Liver (tissue), 9 donors: ENCODE measurements around the gene TCHHL1. TPM values are rescaled to one million over a fixed set of nuclear protein-coding genes. Genes with fewer than 3 reads are reported as not detected.

Experiments used
- DNase-seq: peaks from one replicate; pipeline ENCODE4 v3.0.0-alpha.2; 2017; ENCODE audit warnings: low spot score
- H3K27ac ChIP-seq, 2 donors: one replicate each; pipeline ENCODE4 v1.7.0; 2013; ENCODE audit warnings: inconsistent platforms in 2 of 2, low read length in 2 of 2, control low read depth in 1 of 2, low read depth in 1 of 2, mild to moderate bottlenecking in 1 of 2
- H3K27me3 ChIP-seq, 4 donors: one replicate each; pipeline versions ENCODE4 v1.6.1 to v1.7.0; 2013; ENCODE audit warnings: low read length in 3 of 4, inconsistent platforms in 1 of 4, mild to moderate bottlenecking in 1 of 4, moderate library complexity in 1 of 4; ENCODE audit not compliant: control insufficient read depth in 4 of 4, insufficient read depth in 4 of 4
- H3K36me3 ChIP-seq, 4 donors: one replicate each; pipeline versions ENCODE4 v1.6.1 to v1.7.0; 2013; ENCODE audit warnings: low read length in 3 of 4, mild to moderate bottlenecking in 3 of 4, low read depth in 1 of 4, moderate library complexity in 1 of 4; ENCODE audit not compliant: control insufficient read depth in 4 of 4, insufficient read depth in 3 of 4
- H3K4me1 ChIP-seq, 4 donors: one replicate each; pipeline versions ENCODE4 v1.6.1 to v1.7.0; 2013; ENCODE audit warnings: low read length in 3 of 4, mild to moderate bottlenecking in 3 of 4, moderate library complexity in 1 of 4; ENCODE audit not compliant: control insufficient read depth in 4 of 4, insufficient read depth in 4 of 4
- H3K4me3 ChIP-seq, 3 donors: one replicate each; pipeline versions ENCODE4 v1.6.1 to v1.7.0; 2013; ENCODE audit warnings: low read length in 3 of 3, control low read depth in 1 of 3, low read depth in 1 of 3, mild to moderate bottlenecking in 1 of 3
- H3K9ac ChIP-seq, 2 donors: one replicate each; pipeline ENCODE4 v1.7.0; 2013; ENCODE audit warnings: low read length in 2 of 2, mild to moderate bottlenecking in 2 of 2, moderate library complexity in 2 of 2, control low read depth in 1 of 2, low read depth in 1 of 2
- H3K9me3 ChIP-seq, 4 donors: one replicate each; pipeline versions ENCODE4 v1.6.1 to v1.7.0; 2013; ENCODE audit warnings: low read length in 3 of 4; ENCODE audit not compliant: control insufficient read depth in 4 of 4
- EGR1 ChIP-seq, 2 donors: IDR thresholded peaks; 2 replicates each; pipeline ENCODE4 v1.6.1; 2016 to 2018; ENCODE audit warnings: antibody characterized with exemption in 2 of 2, low read depth in 2 of 2
- FOXA1 ChIP-seq: IDR thresholded peaks from 2 replicates; pipeline ENCODE4 v1.6.1; 2016; ENCODE audit warnings: antibody characterized with exemption
- FOXA2 ChIP-seq: IDR thresholded peaks from 2 replicates; pipeline ENCODE4 v1.6.1; 2016; ENCODE audit warnings: antibody characterized with exemption
- GABPA ChIP-seq, 2 donors: IDR thresholded peaks in 1 of 2; conservative IDR thresholded peaks in 1 of 2; 2 replicates each; pipeline ENCODE4 v1.6.1; 2016; ENCODE audit warnings: antibody characterized with exemption in 2 of 2, mild to moderate bottlenecking in 1 of 2, moderate library complexity in 1 of 2
- HNF4A ChIP-seq, 2 donors: conservative IDR thresholded peaks; 2 replicates each; pipeline ENCODE4 v1.6.1; 2016; ENCODE audit warnings: antibody characterized with exemption in 2 of 2, mild to moderate bottlenecking in 2 of 2
- HNF4G ChIP-seq: IDR thresholded peaks from 2 replicates; pipeline ENCODE4 v1.6.1; 2016; ENCODE audit warnings: antibody characterized with exemption
- JUND ChIP-seq, 2 donors: IDR thresholded peaks; 2 replicates each; pipeline ENCODE4 v1.6.1; 2016; ENCODE audit warnings: antibody characterized with exemption in 2 of 2
- NR2F2 ChIP-seq: IDR thresholded peaks from 2 replicates; pipeline ENCODE4 v1.6.1; 2016; ENCODE audit warnings: antibody characterized with exemption
- RAD21 ChIP-seq, 2 donors: IDR thresholded peaks; 2 replicates each; pipeline ENCODE4 v1.6.1; 2016; ENCODE audit warnings: antibody characterized with exemption in 2 of 2, mild to moderate bottlenecking in 2 of 2
- RXRA ChIP-seq, 2 donors: IDR thresholded peaks; 2 replicates each; pipeline ENCODE4 v1.6.1; 2017 to 2018; ENCODE audit warnings: antibody characterized with exemption in 2 of 2, mild to moderate bottlenecking in 1 of 2
- SP1 ChIP-seq: IDR thresholded peaks from 2 replicates; pipeline ENCODE4 v1.6.1; 2018; ENCODE audit warnings: antibody characterized with exemption, mild to moderate bottlenecking
- TAF1 ChIP-seq: conservative IDR thresholded peaks from 2 replicates; pipeline ENCODE4 v1.6.1; 2016; ENCODE audit warnings: antibody characterized with exemption, mild to moderate bottlenecking
- YY1 ChIP-seq: IDR thresholded peaks from 2 replicates; pipeline ENCODE4 v1.6.1; 2016; ENCODE audit warnings: antibody characterized with exemption, mild to moderate bottlenecking
- WGBS: extraction: QIAGEN DNeasy Blood & Tissue Kit; methylation state at CpG from one replicate; pipeline ENCODE4 v1.1.7; 2013; 5-methylcytosine and 5-hydroxymethylcytosine counted together
- polyA plus RNA-seq, 2 donors: library from polyadenylated mRNA; stranded (reverse) in 1 of 2; unstranded in 1 of 2; fragments of 200-250 nt in 1 of 2; fragments of >200 nt in 1 of 2; fragmentation: Nextera tagmentation in 1 of 2; extraction: Ambion mirVana in 1 of 2; gene quantifications; one replicate each; pipeline versions ENCODE4 v1.2.1 to v1.2.3, GENCODE V29; 2013 to 2015
- total RNA-seq, 2 donors: library from RNA; depleted of rRNA; stranded (reverse); fragments of >200 nt; gene quantifications; one replicate each; pipeline ENCODE4 v1.2.3, GENCODE V29; 2014
- TF ChIP-seq, protein P1 (sequence below): IDR thresholded peaks from 2 replicates; pipeline ENCODE4 v1.6.1; 2016; ENCODE audit warnings: antibody characterized with exemption
- TF ChIP-seq, protein P2 (sequence below): IDR thresholded peaks from 2 replicates; pipeline ENCODE4 v1.6.1; 2016; ENCODE audit warnings: antibody characterized with exemption
- TF ChIP-seq, protein P3 (sequence below): fragments of 150-350 bp; IDR thresholded peaks from 2 replicates; pipeline ENCODE4 v1.5.1; 2017; ENCODE audit warnings: improper control_type of control experiment, low read depth, low read length; ENCODE audit not compliant: missing input control
- TF ChIP-seq, protein P4 (sequence below): IDR thresholded peaks from 2 replicates; pipeline ENCODE4 v1.6.1; 2016; ENCODE audit warnings: antibody characterized with exemption, mild to moderate bottlenecking
- TF ChIP-seq, protein P5 (sequence below): IDR thresholded peaks from 2 replicates; pipeline ENCODE4 v1.6.1; 2016; ENCODE audit warnings: antibody characterized with exemption
- donor health status: healthy.
- donor health status: healthy.
- donor health status: healthy.
- donor health status: healthy.
- donor health status: healthy.

The TCHHL1 gene
- total and polyA plus RNA-seq, 4 donors = not detected

DNA sequence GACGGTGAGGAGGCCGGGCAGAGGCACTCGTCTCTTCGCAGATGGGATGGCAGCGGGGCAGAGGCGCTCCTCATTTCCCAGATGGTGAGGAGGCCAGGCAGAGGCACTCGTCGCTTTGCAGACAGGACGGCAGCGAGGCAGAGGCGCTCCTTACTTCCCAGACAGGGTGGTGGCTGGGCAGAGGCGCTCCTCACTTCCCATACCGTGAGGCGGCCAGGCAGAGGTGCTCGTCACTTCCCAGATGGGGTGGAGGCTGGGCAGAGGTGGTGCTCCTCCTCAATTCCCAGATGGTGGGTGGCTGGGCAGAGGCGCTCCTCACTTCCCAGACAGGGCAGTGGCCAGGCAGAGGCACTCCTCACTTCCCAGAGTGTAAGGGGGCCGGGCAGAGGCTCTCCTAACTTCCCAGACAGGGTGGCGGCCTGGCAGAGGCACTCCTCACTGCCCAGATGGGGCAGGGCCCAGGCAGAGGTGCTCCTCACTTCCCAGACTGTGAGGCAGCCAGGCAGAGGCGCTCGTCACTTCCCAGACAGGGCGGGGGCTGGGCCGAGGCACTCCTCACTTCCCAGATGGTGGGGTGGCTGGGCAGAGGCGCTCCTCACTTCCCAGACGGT lies 9.9 kb downstream of the TCHHL1 start:
- Histone ChIP-seq H3K4me3 (no peak overlapping the region), H3K9me3 (no peaks in the 10 kb centered on the region), H3K4me1 (no peaks in the 10 kb centered on the region), H3K36me3 (no peaks in the 10 kb centered on the region), H3K9ac (no peak overlapping the region), H3K27ac (no peak overlapping the region), H3K27me3 (no peaks in the 10 kb centered on the region)
- 83% methylated on average over 24 of the region's 24 CpGs for WGBS
- TF ChIP-seq EGR1 (IDR thresholded peaks at IDR 0.05; ENCODE audit: low read depth in 2 of 2) (no peak), YY1 (no peak), NR2F2 (no peak), RAD21 (IDR thresholded peaks at IDR 0.05) (no peak), GABPA (IDR thresholded peaks at IDR 0.05 in 1 of 2, conservative IDR thresholded peaks at IDR 0.05 in 1 of 2) (no peak), SP1 (no peak), FOXA1 (no peak), RXRA (IDR thresholded peaks at IDR 0.05) (no peak), HNF4A (conservative IDR thresholded peaks at IDR 0.05) (no peak), TAF1 (no peak), JUND (IDR thresholded peaks at IDR 0.05) (no peak), FOXA2 (no peak), HNF4G (no peak)
- TF ChIP-seq, protein P1, sequence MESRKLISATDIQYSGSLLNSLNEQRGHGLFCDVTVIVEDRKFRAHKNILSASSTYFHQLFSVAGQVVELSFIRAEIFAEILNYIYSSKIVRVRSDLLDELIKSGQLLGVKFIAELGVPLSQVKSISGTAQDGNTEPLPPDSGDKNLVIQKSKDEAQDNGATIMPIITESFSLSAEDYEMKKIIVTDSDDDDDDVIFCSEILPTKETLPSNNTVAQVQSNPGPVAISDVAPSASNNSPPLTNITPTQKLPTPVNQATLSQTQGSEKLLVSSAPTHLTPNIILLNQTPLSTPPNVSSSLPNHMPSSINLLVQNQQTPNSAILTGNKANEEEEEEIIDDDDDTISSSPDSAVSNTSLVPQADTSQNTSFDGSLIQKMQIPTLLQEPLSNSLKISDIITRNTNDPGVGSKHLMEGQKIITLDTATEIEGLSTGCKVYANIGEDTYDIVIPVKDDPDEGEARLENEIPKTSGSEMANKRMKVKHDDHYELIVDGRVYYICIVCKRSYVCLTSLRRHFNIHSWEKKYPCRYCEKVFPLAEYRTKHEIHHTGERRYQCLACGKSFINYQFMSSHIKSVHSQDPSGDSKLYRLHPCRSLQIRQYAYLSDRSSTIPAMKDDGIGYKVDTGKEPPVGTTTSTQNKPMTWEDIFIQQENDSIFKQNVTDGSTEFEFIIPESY = no peak
- TF ChIP-seq, protein P2, sequence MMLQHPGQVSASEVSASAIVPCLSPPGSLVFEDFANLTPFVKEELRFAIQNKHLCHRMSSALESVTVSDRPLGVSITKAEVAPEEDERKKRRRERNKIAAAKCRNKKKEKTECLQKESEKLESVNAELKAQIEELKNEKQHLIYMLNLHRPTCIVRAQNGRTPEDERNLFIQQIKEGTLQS = no peak
- TF ChIP-seq, protein P3, sequence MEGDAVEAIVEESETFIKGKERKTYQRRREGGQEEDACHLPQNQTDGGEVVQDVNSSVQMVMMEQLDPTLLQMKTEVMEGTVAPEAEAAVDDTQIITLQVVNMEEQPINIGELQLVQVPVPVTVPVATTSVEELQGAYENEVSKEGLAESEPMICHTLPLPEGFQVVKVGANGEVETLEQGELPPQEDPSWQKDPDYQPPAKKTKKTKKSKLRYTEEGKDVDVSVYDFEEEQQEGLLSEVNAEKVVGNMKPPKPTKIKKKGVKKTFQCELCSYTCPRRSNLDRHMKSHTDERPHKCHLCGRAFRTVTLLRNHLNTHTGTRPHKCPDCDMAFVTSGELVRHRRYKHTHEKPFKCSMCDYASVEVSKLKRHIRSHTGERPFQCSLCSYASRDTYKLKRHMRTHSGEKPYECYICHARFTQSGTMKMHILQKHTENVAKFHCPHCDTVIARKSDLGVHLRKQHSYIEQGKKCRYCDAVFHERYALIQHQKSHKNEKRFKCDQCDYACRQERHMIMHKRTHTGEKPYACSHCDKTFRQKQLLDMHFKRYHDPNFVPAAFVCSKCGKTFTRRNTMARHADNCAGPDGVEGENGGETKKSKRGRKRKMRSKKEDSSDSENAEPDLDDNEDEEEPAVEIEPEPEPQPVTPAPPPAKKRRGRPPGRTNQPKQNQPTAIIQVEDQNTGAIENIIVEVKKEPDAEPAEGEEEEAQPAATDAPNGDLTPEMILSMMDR = no peak
- TF ChIP-seq, protein P4, sequence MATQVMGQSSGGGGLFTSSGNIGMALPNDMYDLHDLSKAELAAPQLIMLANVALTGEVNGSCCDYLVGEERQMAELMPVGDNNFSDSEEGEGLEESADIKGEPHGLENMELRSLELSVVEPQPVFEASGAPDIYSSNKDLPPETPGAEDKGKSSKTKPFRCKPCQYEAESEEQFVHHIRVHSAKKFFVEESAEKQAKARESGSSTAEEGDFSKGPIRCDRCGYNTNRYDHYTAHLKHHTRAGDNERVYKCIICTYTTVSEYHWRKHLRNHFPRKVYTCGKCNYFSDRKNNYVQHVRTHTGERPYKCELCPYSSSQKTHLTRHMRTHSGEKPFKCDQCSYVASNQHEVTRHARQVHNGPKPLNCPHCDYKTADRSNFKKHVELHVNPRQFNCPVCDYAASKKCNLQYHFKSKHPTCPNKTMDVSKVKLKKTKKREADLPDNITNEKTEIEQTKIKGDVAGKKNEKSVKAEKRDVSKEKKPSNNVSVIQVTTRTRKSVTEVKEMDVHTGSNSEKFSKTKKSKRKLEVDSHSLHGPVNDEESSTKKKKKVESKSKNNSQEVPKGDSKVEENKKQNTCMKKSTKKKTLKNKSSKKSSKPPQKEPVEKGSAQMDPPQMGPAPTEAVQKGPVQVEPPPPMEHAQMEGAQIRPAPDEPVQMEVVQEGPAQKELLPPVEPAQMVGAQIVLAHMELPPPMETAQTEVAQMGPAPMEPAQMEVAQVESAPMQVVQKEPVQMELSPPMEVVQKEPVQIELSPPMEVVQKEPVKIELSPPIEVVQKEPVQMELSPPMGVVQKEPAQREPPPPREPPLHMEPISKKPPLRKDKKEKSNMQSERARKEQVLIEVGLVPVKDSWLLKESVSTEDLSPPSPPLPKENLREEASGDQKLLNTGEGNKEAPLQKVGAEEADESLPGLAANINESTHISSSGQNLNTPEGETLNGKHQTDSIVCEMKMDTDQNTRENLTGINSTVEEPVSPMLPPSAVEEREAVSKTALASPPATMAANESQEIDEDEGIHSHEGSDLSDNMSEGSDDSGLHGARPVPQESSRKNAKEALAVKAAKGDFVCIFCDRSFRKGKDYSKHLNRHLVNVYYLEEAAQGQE = no peak
- TF ChIP-seq, protein P5, sequence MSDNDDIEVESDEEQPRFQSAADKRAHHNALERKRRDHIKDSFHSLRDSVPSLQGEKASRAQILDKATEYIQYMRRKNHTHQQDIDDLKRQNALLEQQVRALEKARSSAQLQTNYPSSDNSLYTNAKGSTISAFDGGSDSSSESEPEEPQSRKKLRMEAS = no peak
- no peak for DNase-seq
